Middle frontal gyrus (tissue), 1 donor: ENCODE measurements around the gene ZBTB16.
A peak's percentile ranks its signal among the peaks of the same experiment; 100 is the strongest.

Experiments used
- DNase-seq: peaks from one replicate; pipeline ENCODE4 v3.0.0-alpha.2; 2015; ENCODE audit warnings: low spot score; ENCODE audit errors: extremely low spot score

The ZBTB16 gene

DNA sequence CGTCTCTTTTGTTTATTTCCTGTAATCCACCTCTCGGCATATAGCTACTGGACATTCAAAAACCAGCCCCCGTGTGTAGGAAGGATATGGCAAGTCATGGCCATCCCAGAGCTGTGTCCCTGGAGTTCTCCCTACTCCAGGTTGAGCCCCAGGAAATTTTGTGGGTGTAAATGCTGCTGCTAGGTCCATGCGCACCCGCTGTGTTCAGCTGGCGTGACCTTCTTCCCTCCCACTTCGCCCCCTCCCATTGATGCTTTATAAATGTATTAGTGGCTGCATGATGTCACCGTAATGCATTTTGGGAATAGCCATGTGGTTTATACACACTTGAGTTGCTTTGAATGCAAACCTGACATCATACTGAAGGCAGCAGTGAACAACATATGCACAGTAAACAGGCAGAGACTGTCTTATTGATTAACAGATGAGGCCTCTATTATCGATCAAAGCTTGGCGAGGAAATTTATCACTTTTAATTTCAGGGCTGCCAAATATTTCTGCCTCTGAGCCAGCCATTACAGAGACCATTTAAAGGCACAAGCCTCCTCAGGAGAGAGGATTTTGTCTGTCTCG, 123.0 kb downstream of the ZBTB16 start:
- no peak for DNase-seq

DNA sequence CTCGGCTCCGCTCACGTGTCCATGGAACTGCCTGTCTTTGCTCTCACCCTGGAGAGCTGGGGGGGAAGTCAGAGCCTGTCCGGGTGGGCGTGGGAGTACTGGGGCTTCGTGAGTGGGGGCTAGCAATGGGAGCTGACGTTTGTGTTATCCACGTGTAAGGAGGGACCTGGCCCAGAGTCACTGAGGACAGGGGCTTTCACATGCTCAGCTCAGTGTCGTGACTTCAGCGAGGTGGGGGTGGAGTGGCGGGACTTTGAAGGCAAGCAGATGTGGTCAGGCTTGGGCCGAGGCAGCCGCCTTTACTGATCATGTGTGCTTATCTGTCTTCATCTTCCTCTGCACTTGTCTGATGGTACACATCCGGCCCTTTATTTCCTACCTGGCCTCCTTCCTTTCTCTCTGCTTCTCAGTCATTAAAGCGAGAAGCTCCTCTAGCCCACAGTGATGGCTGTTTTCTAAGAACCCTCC, 123.6 kb downstream of the ZBTB16 start:
- DNase-seq: no peak

DNA sequence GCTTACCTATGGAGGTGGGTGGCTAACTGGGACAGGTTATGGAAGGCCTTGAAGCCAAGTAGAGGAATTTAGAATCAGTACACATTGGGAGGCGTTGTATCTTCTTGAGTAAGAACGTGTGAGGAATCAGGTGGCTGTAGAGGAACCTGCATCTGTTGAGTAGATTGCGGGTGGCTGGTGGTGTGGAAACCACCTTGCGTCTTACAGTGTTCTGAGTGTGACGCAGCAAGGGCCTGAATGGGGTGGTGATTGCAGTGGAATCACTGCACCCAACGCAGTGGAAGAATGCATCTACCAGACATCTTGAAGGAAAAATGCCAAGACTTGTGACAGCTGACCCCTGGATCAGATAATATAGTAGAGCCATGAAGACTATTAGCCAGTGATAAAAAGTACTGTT, 125.9 kb downstream of the ZBTB16 start:
- DNase-seq: no peak

DNA sequence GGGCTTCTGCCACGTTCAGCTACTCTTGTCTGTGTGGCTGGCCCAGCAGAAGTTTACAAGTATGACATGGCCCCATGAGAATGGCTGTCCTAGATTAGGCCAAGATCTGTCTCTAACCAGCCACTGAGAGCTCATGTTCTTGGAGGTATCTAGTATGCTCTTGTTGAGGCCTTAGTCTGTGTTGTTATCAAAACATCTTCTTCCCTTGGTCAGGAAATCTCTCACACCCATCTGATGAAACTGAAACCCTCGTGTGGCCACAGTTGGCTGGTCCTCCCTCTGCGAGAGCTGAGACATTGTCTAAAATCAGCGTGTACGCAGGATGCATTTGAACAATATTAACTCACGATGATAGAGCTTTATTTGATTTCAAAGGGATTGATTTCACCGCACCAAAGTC, 127.7 kb downstream of the ZBTB16 start:
- no peak for DNase-seq

DNA sequence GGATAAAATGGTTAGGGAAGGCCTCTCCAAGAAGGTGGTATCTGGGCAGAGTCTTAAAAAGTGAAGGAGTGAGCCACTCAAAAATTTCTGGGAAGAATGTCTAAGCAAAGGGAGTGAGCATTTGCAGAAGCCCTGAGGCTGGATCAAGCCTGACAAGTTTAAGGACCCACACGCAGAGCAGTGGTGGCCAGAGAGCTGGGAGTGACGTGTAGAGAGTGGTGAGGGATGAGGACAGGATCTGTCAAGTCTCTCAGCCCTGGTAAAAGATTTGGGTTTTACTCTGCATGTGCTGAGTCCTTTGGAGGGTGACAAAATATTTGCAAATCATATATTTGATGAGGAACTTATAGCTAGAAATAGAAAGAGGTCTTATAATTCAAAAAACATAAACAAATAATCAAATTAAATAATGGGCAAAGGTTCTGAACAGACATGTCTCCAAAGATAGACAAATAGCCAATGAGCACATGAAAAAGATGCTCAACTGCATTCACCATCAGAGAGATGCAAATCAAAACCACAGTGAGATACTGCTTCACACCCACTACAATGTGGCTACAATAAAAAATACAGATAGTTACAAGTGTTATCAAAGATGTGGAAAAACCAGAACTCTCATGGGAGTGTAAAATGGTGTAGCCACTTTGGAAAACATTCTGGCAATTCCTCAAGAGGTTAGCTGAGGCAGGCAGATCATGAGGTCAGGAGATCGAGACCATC, 129.5 kb downstream of the ZBTB16 start:
- no peak for DNase-seq

DNA sequence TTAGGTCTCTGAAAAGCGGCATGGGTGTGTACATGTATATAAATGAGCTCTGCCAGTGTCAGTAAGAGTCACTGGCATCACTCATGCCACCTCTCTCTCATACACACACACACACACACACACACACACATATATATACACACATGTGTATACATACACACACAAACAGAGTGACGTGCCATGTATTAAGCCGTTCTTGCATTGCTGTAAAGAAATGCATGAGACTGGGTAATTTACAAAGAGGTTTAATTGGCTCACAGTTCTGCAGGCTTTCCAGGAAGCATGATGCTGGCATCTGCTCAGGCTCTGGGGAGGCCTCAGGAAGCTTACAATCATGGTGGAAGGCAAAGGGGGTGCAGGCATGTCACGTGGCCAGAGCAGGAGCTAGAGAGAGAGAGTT, 131.1 kb downstream of the ZBTB16 start:
- DNase-seq: no peak

DNA sequence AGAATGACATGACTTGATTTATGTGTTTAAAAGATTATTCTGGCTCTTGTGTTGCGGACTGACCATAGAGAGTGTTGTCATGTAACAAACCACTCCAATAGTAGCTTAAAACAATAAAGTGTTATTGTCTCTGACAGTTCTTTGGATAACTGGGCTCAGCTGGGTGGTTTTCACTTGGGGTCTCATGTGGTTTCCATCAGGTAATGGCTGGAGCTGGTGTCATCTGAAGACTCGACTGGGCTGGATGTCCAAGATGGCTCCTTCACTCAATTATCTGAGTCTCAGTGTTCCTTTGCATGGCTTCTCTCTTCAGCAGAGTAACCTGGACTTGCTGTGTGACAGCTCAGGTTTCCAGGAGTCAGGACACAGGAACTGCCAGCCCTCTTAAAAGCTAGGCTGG, 132.4 kb downstream of the ZBTB16 start:
- DNase-seq: no peak

DNA sequence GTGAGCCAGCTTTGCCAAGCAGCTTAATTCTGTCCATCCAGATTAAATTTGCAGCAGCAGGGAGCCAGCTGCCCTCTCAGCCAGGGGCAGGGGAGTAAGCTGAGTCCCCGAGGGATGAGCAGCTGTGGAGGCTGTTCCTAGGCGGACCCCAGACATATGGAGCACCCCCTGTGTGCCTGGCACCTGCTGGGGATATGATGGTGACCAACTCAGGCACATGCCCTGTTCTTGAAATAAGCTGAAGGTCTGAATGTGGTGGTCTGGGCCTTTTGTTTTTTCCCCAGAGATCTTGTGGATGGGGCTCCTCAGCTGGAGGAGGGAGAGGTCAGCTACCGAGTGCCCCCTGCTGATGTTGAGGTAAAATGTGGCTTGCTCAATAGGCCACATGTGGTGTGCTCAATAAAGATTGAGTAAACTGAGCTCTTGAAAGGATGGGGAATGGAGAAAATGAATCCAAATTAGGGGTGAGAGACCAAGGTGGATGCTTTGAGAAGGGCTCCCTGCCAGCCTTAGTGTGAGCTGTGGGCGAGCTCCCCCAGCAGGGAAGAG, 133.4 kb downstream of the ZBTB16 start:
- no peak for DNase-seq

DNA sequence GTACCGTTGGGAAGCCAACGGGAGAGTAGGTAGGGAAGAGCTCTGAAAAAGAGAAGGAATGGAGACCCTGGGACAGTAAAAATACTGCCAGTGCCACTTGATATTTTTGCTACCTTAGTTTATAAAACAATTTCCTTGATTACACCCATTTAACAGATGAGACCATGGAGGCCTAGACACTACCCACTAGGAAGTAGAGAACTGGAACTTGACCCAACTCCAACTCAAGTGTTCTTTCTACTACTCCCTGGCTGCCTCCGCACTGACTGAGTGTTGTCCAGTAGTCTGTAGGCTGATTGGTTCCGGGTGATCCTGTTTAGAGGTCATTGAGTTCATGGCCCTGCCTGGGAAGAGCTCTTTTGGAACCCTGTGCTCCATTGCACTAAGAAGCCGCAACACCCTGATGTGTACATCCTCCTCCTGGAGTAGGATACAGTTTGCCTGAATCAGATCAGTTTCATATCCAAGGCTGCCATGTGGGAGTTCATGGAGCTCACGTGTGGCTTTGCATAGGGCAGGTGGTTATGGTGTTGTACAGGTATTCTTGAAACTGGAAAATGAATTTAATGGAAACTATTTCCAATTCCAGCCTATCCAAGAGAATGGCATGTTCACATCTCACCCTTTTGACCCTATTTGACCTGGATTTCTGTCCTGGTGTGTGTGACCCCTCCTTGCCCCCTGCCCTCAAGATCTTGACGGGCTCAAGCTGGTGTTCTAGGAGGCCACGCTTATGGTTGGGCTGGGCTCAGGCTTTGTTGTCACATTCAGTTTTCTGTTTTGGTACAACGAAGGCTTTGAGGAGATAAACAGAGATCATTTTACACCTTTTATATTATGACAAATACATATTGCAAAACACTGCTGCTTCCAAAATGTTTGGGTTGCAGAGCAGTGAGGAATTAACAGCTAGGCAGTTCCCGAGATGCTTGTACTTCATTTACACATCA, 134.5 kb downstream of the ZBTB16 start:
- DNase-seq: no peak

DNA sequence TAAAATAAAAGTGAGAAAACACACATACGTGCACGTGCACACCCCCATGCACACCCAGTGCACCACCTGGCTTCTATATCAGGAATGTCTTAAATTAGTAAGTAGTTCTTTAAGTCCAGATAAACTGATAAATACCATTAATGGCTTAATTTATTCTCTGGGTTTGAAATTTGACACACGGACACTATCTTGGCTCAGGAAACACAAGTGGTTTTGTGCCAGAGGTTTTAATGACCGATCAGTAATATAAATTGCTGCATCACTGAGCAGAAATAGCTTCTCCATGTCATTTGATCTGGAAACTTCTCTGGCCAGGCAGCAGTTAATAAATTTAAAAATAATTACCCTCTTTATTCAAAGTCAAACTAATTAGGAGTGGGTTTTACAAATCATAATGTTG, 135.2 kb downstream of the ZBTB16 start:
- no peak for DNase-seq

DNA sequence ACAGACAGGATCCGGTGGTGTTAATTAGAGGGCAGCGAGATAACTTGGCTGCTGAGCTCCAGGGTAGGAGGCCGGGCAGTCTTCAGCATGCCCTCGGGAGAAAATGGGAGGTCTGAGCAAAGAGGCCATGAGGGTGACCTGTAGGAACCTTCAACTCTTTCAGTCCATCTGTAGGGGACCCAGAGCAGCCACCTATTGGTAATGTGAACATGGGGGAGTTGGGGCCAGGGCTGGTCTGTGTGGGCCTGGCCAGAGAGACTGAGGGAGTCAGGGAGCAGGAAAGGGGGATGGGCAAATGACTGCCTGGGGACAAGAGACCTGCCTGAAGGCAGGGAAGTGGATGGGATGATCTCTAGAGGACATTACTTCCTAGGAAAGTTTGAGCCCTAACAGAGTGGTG, 135.6 kb downstream of the ZBTB16 start:
- no peak for DNase-seq

DNA sequence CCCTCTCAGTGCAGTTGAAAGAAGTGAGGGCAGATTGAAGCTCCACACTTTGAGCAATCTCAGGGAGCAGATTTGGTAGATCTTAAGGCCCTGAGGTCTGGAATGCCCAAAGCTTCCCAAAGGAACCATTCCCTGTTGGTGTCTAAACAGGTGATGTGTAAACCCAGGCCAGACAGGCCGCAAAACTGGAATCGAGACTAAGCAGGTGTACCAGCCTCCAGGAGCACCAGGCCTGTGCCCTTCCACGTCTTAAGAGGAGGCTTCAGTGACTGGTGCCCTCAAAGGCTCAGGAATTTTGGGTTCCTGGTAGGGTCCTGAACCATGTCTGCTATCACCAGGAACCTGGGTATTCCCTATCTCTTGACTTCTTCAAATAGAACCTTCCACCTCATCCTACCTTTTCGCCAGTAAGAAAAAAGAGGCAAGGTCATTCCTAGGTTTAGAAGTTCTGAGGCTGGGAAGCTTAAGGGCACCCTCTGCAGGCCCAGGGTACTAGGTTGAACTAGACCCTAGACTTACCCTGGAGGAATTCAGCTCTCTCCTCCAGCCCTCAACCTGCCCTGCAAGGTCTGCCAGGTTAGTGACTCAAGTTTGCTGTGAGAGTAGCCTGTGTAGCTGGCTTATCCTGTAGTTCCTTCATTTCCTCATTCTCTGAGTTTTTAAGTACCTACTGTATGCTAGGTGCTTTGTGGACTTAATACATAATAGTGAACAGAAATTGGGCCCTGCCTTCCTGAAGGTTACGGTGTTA, 136.6 kb downstream of the ZBTB16 start:
- no peak for DNase-seq

DNA sequence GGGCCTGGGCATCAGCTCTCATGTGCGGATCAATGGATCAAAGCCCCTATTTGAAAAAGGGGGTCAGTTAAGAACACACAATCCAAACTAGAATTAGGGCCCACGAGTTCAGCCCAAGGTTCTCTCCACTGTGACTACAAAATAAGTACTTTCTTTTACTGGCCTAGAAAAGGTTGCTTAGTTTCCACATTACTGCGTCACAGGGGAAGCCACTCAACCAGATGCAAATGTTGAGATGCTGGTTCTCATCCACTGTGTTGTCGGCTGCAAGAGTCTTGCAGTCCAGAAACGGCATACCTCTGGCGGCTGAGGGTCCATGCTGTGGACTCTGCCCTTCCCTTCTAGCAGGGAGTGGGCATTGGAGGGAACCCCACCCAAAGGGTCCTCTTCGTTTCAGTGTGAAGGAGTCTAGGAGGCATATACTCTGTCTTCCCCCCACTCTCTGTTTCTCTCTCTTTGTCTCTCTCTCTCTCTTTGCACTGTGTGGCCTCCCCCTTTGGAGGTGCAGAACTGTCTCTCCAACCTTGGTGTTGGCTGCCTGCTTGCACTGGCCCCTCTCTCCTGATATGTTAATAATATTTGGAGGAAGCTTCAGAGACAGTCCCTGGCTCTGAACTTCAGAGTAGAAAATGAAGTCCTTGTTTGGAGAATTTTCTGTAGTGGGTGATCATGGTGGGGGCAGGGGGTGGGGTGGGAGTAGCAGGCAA, 137.6 kb downstream of the ZBTB16 start:
- peak; percentile 49 for DNase-seq

DNA sequence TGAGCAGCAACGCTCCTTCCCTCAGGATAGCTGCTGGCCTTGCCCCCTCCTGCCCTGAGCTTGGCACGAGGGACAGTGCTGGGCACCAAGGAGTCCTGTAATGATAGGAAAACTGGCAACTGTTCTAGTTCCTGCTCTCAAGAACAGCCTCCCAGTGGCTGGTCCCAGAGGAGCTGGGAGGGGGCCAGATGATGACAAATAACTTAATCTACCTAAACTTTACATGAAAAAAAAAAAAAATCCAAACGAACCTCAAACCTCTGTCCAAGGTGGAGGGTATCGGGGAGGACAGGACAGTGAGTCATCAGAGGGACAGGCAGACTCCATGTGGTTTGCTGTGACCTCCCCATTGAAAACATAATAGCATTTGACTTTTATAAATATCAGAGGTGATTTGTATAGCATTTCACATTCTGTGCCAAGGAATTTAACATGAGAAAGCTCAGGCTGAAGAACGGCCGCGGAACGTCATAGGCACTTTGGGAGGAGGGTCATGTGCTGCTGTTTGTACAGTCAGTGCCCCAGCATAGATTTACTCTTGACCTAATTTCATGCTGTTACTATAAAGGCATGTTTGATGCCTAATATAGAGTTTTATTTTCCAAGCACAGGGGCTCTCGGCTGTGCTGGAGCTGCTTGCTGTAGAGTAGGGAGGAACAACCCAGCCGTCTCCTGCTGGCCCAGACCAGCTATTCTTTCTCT, 138.4 kb downstream of the ZBTB16 start:
- DNase-seq: no peak

DNA sequence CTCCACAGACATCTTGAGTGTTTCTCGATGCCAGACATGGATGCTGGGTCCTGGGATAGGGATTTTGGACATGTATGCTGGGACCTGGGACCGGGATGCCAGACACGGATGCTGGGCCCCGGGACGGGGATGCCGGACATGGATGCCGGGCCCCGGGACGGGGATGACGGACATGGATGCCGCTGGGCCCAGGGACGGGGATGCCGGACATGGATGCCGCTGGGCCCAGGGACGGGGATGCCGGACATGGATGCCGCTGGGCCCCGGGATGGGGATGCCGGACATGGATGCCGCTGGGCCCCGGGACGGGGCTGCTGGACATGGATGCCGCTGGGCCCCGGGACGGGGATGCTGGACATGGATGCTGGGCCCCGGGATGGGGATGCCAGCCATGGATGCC, 139.5 kb downstream of the ZBTB16 start:
- DNase-seq: no peak

DNA sequence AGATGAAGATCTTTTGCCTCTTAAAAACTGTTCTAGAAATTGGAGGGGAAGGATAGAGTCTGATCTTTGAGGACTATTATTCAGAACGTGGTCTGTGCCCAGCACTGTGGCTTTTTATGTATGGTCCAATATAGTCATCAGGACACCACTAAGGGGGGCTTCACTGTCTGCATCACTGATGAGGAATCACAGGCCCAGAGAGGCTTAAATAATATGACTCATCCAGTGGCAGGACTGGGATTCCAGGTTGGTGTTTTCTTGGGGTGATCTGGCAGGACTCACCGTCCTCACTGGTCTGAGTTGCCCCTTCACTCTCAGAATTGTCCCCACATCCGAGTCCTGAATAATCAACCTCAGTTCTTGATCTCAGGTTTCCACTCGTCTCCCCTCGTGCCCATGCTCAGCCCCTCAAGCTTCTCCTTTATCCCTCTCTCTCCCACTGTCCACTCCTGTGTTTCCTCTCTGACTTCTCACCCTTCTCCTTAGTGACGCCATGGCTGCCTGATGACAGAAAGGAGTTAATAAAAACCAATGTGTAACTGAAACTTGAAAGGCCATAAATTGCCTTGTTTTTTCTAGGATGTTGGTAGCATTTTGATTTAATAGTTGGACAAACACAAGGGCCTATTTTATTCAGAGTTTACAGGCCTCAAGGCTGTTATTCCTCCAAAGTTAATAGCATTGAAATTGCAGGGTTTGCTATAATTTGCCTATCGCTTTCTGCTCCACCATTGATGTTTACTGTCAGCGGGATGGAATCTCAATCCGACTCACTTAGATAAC, 141.0 kb downstream of the ZBTB16 start:
- DNase-seq: no peak

DNA sequence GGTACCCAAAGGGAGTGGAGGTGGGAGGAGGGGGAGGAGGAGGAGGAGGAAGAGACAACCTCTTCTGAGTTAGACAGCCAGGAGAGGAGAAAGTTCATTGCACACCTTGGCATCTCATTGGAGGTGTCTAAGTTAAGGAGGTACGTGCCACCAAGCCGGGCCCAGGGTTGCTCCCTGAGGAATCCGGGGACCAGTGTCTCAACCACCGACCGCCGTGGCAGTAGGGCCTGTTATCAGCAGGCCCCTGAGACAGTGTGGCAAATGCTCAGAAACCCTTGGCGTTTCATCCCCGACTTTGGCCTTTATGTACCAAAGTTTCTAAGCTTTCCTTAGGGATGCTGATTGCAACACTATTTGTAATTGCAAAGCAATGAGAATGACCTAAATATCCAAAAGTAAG, 141.7 kb downstream of the ZBTB16 start:
- no peak for DNase-seq

DNA sequence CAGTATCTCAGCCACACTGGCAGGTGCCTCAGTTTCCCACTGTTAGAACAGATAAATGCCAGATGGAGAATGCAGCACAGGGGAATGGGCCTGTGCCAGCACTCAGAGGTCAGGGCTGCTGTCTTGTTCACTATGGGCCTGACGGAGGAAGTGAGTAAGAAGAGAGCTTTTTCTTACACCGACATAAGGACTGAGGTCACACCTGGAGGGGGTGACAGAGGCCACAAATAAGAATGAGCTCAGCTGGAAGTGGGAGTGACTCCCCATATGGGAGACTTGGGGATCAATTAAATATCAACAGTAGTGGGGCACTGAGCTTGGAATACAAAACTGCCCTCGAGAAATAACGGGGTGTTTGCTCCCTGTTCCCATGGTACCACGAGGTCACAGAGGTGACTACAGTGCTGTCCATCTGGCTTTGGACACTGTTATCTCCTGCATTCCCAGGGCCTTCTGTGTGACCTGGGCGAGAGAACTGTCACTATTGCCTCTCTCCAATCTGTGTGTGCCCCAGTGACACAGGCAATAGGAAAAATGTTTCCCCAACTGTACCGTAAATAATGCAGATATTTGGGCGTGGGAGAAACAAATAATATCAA, 142.6 kb downstream of the ZBTB16 start:
- DNase-seq: no peak

DNA sequence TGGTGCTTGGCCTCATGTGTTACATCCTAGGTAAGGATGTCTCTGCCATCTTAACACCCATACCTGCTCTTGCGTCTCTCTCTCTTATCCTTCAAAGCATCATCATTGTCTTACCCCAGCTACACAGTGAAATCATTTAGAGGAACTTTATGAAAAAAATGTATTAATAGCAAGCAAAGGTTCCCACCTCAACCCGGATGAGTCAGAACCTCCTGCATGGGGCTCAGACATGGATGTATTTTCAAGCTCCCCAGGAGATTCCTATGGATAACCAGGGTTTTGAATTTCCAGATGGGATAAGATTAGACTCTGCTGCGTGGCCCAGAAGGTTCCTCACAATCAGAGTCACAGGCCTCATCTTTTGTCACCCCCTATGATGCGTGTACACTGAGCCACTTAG, 147.6 kb downstream of the ZBTB16 start:
- DNase-seq: no peak
